Amygdala (tissue), 56 donors: ENCODE results near the gene VTCN1.

Source experiments
- DNase-seq, 56 donors: peaks; one replicate each; lab custom pipeline; 2025; lab: John Stamatoyannopoulos, UW

VTCN1 gene

GRCh38 chr1:117213046-117213445 is 2.3 kb upstream of the VTCN1 start:
- DNase-seq = no peak

- no peak for DNase-seq
Measured at GRCh38 chr1:117210386-117210785, 341 bp downstream of the VTCN1 start.

- no peak for DNase-seq
Measured at GRCh38 chr1:117209094-117209493, 1.6 kb downstream of the VTCN1 start.

- DNase-seq = no peak
Measured at GRCh38 chr1:117208580-117208979, 2.1 kb downstream of the VTCN1 start.

GRCh38 chr1:117205368-117205767 is 5.4 kb downstream of the VTCN1 start:
- no peak for DNase-seq

- DNase-seq = no peak
Measured at GRCh38 chr1:117201808-117202207, 8.9 kb downstream of the VTCN1 start.

GRCh38 chr1:117198097-117198496 is 12.6 kb downstream of the VTCN1 start:
- DNase-seq = no peak

GRCh38 chr1:117189726-117190125 is 21.0 kb downstream of the VTCN1 start:
- DNase-seq = no peak

- DNase-seq = no peak
Measured at GRCh38 chr1:117188816-117189437, 21.8 kb downstream of the VTCN1 start.

GRCh38 chr1:117188170-117188815 is 22.4 kb downstream of the VTCN1 start:
- no peak for DNase-seq

- DNase-seq = no peak
Measured at GRCh38 chr1:117183112-117183511, 27.6 kb downstream of the VTCN1 start.

GRCh38 chr1:117182319-117182718 is 28.4 kb downstream of the VTCN1 start:
- no peak for DNase-seq

GRCh38 chr1:117181630-117182041 is 29.1 kb downstream of the VTCN1 start:
- DNase-seq = no peak

- DNase-seq = no peak
Measured at GRCh38 chr1:117180147-117180967, 30.4 kb downstream of the VTCN1 start.

- DNase-seq = no peak
Measured at GRCh38 chr1:117179471-117179870, 31.3 kb downstream of the VTCN1 start.

GRCh38 chr1:117178756-117179155 is 32.0 kb downstream of the VTCN1 start:
- DNase-seq = no peak

GRCh38 chr1:117177376-117177775 is 33.4 kb downstream of the VTCN1 start:
- no peak for DNase-seq

- DNase-seq = no peak
Measured at GRCh38 chr1:117176579-117176978, 34.1 kb downstream of the VTCN1 start.

- DNase-seq = no peak
Measured at GRCh38 chr1:117174851-117175250, 35.9 kb downstream of the VTCN1 start.

- no peak for DNase-seq
Measured at GRCh38 chr1:117173691-117174090, 37.0 kb downstream of the VTCN1 start.

- no peak for DNase-seq
Measured at GRCh38 chr1:117173006-117173405, 37.7 kb downstream of the VTCN1 start.
